HG02870 (cell line): ENCODE results near the gene ADCY5.

Experiments used
- ATAC-seq: cut with Tn5 transposase; IDR thresholded peaks from one replicate; pipeline ENCODE4 v1.9.1; 2021; ENCODE audit warnings: mild to moderate bottlenecking, moderate library complexity; ENCODE audit not compliant: unreplicated experiment

ADCY5 gene

GRCh38 chr3:123292321-123293310, 156.3 kb downstream of the ADCY5 start:
- no peak for ATAC-seq

DNA sequence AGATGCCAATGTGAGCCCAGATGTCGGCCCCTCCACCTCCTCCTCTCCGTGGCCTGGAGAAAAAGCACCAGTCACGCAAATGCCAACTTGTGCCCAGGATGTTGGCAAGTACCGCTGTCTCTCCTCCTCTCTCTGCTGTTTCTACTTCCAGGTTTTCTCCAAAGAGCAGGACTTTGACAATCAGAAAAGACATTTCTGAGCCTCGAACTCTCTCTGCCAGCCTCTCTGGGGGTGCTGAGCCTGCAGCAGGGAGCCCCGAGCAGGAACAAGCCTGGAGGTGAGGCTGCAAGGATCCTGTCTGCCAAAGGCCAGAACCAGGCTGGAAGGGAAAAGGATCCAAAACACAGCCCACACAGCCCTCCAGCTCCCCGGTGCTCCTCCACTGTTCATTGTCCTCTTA, 157.5 kb downstream of the ADCY5 start:
- ATAC-seq, result no peak

DNA sequence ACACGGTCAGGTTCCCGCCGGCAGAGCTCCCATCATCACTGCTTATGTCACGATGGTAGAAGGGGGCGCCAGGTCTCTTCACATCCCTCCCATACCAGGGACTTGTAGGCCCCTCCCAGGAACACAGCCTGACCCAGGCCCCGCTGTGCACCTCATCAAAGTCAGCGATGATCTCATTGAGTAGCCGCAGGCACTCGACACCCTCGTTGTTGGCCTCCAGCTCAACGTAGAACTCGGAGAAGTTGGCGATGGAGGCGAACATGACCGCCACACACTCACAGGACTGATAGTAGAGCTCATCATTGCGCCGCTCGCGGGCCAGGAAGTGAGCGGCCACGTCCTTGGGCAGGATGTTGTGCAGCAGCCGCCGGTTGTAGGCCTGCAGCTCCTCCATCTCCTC, 157.9 kb downstream of the ADCY5 start:
- ATAC-seq, result no peak

- ATAC-seq, result no peak
These were observed 158.6 kb downstream of the ADCY5 start for GRCh38 chr3:123290107-123290930.

GRCh38 chr3:123289391-123290106, 159.3 kb downstream of the ADCY5 start:
- no peak for ATAC-seq

GRCh38 chr3:123287962-123288302, 161.0 kb downstream of the ADCY5 start:
- no peak for ATAC-seq

- no peak for ATAC-seq
These were observed 161.6 kb downstream of the ADCY5 start for GRCh38 chr3:123287051-123287961.

DNA sequence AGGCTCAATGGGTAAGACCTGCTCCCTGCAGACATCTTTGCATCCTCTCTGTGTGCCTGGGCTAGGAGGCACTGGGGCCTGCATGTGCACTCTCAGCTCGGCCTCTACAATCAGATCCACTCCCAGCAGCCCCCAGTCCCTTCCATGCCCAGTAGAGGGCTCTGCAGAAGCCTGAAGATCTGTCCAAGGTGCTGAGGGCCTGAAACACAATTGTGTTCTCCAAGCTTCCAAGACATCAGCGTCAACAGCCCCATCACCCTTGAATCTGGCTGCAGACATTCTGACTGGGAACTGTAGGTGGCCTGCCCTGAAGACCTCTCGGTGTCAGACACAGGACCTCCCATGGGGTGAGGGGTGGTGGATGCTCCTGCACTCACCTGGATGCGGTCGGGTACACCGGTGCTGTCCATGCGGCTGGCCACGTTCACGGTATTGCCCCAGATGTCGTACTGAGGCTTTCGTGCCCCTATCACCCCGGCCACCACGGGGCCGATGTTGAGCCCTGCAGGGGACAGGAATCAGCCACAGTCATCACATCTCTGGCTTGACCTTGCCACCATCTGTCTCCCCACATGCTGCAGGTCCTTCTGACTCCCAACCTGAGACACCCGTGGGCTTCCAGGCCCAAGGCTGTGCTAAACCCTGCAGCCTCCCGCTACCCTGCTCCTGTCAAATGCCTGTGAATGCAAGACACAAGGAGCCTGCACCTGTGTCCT, 162.4 kb downstream of the ADCY5 start:
- ATAC-seq, result no peak

- ATAC-seq, result no peak
These were observed 163.0 kb downstream of the ADCY5 start for GRCh38 chr3:123285931-123286307.

- no peak for ATAC-seq
These were observed 163.4 kb downstream of the ADCY5 start for GRCh38 chr3:123285479-123285878.

DNA sequence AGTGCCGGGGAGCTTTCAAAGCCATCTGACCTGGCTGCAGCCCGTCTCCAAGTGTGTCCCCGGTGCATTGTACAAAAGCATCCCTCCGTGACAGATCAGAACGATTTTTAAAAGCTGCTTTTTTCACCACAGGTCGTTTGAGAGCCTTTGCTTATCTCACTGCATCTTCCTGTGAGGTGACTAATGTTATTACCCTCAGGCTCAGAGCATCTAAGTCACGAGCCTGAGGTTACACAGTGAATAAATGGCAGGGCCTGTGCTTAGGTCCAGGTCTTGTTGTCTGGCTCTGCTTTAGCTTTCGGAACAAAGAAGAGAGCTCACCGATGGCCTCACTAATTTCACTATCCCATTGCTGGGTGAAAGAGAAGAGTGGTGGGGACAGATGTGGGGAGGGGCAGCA, 163.8 kb downstream of the ADCY5 start:
- ATAC-seq, result no peak

DNA sequence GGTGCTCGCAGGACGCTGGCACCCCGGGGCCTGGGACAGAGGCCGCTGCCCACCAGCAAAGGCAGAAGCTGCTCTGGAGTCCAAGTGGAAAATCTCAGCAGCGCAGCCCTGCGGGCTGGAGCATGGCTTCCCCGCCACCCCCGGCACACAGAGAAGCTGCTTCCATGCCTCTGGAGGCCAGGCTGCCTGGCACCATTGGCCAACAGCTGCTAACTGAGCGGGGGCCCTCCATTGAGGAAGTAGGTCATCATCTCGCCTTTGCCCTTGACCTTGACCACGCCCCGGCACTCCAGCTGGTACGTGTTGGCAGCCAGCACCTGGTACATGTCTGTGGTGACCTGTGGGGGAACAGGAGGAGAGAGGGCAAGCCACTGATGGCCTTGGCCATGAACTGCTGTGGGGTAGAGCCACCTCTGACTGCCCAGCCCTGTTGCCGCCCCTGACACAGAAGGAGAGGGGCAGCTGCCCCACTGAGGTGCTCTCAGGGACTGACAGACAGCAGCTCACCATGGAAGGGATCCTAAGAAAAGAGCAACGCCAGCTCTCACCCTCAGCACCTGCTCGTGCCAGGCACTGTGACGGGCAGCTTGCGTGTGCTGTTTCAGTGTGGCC, 164.4 kb downstream of the ADCY5 start:
- no peak for ATAC-seq

GRCh38 chr3:123283657-123284398, 165.1 kb downstream of the ADCY5 start:
- no peak for ATAC-seq

DNA sequence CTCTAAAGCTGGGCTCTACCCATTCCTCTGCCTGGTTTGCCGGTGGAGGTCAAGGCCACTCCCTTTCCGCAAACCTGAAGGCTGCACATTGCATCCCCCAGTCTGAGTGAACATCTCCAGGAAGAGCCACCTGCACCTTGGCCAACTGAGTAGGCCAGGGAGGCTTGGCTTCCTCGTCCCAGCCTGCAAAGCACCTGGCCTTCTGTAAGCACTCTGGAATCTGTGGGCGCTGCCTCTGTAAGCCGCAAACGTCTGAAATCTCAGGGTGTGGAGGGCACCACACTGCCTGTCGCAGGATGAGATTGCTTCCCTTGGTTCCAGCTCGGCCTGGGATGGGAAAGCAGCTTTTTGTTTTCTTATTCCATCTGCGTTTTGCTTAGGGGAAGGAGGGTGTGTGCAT, 165.8 kb downstream of the ADCY5 start:
- no peak for ATAC-seq

GRCh38 chr3:123282461-123282860, 166.4 kb downstream of the ADCY5 start:
- ATAC-seq, result no peak

DNA sequence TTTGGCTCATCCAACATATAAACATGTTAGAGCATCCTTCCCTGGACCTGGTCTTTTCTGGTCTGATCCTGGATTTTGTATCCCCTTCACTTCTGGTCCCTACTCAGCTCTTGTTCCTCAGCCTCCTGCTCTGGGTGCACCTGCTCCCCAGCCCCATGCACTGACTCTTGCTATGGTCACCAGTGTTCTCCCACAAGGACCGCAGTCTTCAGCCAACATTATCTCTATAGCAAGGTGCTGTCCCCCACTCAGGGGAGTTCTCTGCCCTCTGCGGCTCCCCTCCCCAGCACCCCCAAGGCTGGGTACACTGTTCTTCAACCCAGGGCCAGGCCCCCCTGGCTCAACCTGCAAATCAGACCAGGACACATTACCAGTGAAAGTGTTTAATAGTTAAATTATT, 167.0 kb downstream of the ADCY5 start:
- no peak for ATAC-seq

- no peak for ATAC-seq
These were observed 167.5 kb downstream of the ADCY5 start for GRCh38 chr3:123281406-123281805.

DNA sequence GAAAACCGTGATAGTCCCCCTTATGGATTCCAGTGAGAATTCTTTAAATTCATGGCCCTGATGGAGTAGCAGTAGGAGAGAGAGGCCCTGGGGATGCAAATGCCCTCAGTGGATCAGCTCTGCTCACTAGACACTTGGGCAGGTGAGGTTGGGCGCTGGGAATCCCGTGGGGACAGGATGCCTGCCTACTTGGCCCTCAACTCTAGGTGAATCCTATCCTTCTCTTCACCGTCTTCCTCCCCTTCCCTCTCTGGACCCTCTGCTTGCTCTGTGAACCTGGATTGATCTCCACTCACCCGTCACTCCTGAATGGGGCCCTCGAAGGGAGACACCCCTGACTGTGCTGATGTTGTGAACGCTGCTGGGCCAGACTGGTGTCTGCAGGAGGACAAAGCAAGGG, 169.8 kb downstream of the ADCY5 start:
- no peak for ATAC-seq

DNA sequence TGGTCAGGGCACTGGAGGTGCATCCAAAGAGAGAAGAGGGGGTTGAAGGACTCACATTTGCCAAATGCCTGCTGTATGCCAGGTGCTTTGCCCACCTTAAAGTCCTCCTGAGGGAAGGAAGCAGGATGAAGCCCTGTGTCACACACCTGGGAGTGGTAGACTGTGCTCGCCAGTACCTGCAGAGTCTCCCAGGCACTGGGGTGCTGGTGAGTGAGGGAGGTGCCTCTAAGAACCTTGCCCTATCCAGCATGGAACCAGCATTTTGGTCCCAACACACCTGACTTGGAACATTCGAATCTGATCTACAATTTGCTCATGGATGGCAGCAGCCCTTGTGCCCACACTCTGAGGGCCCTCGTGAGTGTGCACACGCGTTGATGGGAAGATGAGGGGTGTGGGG, 170.4 kb downstream of the ADCY5 start:
- no peak for ATAC-seq
